ENCODE data around the gene ERBB4.

Gene ERBB4

DNA sequence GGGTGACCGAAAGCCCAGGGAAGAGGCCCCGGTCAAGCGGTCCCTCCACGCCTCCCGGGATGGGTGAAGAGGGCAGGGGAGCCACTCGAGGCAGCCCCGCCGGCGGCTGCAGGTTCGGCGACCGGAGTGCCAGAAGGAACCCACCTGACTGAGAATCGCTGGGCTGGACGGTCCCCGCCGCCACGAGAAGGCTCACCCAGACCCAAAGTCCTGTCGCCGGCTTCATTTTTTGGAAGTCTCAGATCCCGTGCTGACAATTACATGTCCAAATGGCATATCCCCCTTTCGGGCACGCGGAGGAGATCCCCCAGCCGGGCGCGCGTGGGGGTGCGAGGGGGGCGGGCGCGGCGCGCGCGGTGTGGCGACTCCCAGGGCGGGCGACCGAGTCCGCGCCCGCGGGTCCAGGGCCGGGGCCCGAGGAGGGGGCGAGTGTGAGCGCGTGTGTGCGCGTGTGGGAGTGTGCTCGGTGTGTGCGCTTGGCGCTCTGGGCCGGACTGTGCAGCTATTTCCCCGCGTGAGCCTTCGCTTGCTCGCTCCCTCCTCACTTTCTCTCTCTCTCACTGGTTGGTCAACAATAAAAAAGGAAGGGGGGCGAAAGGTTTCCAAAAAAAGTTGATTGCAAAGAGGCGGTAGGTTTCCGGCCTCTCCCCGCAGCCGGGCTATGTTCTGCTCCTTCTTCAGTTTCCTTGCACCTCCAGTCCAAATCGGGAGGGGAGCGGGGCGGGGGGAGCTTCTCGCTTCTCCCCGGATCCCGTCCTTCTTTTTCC is at the start of gene ERBB4:
Gene ERBB4 (minus strand): TSS at position 498 of the 767 bp plus-strand sequence. CDS start 272 bp downstream, at position 226.
- DNase-seq = no peak

DNA sequence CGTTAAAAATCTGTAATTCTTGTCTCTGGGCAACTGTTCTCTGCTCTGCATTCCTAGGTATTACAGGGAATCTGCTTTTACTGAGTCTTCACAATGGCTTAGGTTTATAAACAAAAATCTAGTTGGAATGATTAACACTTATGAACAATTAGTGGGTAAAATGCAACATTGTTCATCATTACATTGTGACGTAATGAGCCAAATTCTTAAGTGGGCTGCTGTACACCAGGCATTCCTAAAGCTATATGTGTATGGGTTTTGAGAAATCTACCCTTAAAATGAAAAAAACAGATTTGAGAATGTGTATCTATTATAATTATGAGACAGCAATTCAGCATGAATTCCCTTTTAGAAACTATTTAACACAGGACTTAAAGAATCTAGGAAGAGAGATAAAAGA is 41.5 kb upstream of the ERBB4 start:
- DNase-seq = no peak

DNA sequence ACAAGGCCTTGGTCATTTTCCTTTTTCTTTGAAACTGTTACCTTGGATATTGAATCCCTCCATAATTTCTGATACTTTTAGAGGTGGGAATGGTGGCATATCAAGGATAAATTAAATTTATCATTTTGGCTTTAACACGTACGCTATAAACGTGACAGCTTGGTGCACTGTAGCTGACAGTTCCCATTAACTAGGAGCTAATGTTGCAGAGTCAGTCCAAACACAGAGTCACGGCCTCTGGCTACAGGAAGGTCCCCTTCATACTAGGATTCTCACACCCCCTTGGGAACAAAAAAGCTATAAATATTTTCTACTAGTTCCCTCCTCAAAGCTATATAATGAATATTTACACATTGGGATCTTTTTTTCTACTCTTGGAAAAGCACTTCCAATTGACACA is 17.7 kb upstream of the ERBB4 start:
- DNase-seq = no peak

DNA sequence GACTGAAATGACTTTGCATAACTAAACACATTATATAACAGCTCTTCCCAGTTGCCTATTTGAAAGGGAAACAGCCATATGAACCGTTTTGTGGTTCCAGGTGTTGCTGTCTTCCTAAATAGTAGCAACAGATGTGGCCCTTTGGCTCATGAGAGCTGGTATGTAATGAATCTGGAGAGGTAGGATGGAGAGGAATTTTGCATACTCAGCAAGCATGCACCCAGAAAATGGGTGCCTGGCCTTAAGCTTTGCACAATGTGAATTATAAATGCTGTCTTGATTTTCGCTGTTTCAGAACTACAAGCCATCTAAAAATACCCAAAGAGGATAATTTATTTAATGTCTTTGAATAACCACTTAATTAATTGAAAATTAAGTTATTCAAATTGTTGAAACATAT is 15.6 kb upstream of the ERBB4 start:
- DNase-seq = no peak

DNA sequence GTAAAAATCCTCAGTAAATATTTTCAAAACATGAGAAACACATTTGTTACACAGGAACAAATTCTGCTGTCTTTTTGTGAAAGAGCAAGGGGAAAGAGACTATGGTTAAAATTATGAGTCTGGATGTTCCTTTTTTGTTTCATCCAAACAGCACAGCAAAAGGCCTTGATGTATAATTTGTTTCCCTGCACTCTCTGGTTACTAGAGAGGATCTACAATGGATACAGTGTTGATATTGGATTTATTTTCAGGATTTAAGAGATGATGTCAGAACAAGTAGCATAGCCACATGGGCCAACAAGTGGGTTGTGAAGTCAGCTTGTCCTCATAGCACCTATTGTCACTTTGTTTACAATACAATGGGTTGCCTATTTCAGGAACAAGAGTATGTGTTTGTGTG is 11.3 kb upstream of the ERBB4 start:
- DNase-seq = no peak

DNA sequence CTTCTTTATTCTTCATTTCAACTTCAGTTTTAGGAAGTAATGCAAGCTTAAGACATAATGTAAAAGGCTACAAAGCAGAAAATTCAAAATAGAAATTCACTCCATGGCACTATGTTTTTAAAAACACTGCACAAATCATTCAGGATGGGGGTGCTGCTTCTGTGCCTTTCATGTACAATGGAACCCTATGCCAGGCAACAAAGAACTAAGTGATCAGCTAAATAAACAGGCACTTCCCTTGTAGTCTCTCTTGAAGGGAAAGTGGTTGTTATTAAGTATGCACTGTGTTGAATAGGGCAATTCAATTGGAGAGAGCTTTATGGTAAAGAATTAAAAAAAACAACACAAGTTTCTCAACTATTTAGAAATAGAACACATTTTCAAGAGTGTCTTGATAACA is 10.9 kb upstream of the ERBB4 start:
- no peak for DNase-seq

DNA sequence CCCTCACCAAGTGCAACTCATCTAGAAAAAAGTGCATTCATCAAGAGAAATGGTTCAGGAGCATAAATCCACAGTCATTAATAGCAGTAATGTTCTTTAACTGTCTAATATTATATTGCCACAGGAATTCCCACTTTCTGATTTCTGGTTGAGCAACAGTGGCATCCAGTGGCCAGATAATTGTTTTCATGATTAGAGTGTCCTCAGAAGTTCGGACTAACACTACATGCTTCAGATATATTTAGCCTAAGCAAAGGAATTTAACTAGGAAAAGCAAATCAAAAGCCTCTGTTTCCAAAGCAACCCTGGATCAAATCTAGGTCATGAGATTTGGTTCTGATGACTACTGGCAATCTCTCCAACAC is 9.8 kb upstream of the ERBB4 start:
- no peak for DNase-seq

DNA sequence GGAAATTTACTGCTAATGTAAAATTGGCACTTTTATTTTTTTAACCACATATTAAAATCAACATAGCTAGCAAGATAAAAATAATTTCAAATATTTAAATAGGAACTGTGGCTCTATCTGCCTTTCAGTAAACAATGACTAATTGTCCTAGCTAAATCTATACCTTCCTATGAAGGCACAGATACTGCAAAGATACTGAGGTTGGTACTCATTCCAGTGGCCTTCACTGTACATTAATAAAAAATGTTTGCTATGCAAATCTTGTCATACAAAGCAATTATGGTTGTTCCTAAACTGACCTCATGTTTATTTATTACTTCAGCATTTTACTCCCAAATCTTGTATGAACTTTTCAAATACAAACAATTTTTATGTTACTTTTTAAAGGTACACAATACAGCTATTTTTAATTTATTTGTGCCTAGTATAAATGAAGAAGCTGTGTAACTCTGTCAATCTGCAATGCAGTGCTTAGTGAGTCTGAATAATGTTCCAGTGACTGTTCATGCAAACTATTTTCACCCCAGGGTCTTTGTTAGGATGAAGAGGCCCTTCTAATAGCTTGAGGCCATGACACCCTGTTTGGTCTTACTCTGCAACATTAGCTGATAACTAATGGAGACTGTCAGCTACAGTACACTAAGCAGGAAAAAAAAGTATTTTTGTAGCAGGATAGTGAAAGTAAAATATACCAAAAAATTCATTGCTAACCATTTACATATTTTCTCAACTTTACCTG is 9.3 kb upstream of the ERBB4 start:
- DNase-seq = no peak

DNA sequence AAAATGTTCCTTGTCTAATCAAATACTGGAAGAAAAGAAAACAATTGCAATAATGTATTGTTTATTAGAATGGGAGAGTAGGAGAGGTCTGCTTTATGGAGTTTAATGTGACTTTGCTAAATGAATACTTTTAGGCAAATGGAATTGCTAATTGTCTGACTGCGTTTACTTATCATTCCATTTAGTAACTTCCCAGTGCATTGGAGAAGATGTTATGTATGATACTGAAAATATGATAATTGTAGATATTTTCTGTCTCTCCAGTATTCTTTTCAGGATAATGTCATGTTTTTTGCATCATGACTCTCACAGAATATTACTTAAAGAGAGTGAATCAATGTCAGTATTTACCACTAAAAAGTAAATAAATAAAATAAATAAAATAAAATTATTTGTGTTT is 8.1 kb upstream of the ERBB4 start:
- DNase-seq = no peak

DNA sequence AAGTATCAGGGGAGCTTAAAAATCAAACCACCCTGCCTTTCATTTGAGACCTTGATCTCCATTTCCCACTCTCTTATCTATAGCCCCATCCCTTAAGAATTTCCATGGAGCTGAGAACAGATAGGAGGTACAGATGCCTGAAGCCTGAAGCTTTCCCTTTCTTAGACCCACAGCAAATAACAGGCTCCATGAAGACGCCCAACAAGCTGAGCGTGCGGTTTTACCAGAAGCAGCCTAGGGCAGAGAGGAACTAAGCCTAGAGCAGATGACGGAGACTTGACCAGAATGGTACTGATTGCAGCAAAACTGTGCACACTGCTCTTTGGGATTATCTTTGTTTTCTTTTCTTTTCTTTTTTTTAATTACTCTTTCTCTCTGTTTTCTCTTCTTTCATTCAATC is 1.7 kb upstream of the ERBB4 start:
- no peak for DNase-seq

DNA sequence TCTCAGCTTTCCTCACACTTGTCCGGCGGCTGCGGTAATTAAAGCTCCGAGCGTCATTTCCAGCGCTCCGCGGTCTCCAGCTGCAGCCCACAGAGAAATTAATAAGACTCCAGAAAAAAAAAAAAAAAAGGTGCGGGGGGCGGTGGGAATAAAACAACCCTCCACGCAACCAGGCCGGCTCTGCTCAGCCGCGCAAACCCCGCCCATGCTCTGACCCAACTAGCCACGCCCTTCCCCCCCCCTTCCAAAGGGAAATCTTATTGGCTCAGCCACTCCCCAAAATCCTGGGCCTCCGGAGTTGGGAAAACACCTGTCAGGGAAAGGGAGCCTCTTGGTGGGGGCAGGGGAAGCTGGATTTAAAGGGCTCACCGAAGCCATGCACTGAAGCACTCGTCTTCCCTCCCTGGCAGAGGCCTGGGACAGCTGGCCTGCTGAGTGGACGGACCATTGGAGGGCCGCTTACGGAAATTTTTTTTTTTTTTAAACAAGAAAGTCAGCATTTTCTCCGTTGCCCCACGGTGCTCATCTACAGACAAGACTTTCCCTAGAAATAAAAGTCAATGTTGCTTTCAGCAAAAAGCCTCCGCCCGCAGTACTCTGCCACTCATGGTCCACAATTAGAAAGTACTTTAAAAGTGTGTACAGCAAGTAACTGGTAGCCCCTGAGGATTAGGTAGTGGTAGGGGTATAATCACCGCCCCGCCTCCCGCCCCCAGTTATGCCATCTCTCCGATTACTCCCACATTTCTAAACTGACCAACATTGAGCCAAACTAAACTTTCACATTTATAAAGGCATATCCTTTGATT is 674 bp upstream of the ERBB4 start:
- no peak for DNase-seq

DNA sequence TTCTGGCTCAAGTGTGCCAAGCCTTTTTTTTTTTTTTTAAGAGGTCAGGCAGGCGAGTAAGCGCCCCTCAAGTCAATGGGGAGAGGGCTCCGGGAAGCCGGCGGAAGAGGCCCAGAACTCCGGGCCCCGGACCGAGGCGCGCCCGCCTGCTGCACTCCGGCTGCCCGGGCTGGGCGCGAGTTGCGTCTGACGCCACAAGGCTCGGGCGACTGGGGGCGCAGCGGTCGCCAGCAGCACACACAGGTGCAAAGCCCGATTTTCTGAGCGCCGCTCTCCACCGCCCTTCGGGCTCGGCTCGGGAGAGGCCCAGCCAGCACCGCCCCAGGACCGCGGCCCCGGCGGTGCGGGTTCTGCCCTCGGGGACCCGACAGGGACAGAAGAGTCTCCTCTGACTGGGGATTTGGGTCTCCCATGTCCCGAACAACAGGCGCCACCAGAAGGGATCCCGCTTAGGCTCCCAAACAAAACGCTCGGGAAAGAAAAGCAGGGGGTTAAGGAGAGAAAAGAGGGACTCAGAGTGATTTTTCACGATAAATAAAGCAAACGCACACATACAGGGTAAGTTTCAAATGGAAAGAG is 787 bp downstream of the ERBB4 start:
- DNase-seq = no peak

DNA sequence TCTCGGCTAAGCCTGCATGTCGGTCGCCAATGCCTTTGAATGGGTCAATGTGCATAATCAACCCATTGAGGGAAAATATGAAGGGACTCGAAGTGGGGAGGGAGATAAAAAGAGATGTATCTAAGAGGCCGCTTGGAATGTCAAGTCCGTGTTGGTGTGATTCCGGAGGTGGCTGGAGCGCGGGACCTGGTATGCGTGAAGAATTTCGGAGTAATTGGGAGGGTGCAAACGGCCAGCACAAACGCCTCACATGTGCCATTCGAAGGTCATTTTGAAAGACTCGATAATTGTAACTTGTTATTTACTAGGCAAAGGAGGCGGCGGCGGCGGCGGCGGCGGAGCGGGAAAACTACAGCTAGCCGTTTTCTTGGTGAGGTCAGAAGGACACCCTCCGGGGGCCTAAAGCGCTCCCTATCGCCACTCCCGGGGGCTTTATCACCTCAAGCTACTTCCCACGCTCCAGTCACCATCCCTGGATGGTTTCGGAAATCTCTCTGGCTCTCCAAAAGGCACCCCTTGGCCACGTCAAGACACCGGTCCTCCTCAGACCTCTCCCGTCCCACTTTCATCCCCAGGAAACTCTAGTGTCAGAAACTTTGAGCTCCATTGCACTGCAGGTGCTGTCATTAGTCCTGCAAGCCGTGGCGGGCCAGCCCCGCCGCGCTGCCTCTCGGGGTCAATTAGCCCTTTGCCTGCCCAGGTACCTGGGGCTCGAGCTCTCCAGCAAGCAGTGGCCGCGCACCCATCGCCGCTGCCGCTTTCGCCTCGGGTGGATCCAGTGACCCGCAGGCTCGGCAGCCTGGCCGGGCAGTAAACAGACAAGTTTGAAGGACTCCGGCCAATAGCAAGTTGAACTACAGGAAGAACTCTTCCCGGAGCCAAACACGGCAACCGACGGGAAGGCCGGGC is 1.5 kb downstream of the ERBB4 start:
- DNase-seq = no peak

DNA sequence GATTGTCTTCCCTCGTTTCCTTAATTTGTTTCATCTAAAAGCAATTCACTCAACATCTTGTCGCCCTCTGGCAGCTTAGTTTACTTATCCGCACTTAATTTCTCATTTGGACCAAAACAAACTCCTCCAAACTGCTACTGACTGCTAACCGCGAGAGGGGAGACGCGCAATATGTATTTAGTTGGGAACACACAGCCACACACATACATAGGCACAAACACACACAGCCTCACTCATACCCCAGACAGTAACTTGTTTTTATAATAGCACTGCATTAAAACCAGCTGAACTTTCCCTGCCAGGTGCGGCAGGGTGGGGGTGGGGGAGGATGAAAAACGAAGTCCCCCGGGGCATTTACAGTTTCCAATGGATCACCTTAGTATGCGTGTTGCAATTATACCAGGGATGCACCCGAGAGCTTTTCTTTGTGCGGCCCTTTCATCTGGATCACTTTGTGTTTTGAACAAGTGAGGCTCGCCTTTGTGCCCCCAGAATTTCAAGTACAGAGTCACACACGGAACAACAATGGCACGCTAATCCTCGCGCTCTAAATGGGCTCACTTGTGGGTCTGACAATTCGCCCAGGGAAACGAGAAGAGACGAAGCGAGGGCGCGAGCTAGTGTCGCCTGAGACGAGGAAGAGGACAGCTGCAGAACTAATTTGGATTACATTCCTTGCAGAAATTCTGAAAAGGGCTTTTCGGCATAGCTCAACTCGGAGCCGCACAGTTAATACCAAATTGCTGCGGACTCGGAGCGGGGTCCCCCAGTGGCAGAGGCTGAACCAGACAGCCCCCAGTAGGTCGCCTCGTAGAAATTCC is 2.4 kb downstream of the ERBB4 start:
- no peak for DNase-seq

DNA sequence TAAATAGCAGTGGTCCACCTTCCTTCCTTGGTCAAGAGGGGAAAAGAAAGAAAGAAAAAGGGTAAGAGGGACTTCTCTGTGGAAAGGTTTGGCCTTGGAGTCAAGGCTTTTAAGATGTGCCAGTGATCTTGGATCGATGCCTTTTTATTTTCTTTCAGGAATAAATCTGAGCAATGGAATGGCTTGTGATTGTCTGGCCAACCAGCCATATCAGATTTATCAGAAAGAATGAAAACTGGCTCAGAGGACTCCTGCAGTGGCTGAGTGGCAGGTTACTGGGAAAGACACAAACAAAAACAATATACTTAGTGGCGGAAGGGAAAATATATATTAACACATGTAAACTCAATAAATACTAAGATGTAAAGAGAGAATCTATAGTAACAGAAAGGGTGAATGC is 4.3 kb downstream of the ERBB4 start:
- DNase-seq = no peak

DNA sequence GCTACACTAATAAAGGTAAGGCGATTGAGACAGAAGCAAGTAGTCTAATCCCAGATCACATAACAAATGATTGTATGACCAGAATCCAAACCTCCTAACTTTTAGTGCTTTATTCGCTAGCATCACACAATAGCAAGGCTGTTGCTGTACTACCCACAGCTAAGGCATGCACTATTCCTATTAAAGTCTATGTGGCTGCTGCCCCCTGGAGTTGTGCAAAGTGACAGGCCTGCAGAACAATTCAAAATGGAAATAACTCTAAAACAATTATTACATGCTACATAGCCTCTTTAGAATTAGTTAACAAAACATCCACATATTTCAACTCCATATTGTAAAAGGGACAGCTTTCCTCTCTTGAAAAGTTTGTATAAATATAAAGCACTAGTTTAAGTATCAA is 6.0 kb downstream of the ERBB4 start:
- no peak for DNase-seq

DNA sequence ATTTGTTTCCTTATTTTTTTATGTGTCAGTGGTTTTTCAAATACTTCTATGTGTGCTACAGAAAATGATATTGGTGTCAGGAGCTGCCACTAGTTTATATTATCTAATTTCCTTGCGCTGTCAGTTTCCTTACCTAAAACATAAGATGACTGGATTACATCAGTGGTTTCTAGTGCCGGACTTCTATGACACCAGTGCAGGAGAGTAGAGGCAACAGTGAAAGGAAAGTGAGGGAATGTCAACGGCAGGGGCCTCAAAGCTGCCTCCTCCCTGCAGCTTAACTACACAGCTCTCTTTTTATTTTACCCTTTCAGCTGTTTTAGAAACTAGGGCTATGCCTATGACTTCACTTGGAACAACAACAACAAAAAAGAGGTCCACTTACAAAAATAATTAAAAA is 6.5 kb downstream of the ERBB4 start:
- DNase-seq = no peak

DNA sequence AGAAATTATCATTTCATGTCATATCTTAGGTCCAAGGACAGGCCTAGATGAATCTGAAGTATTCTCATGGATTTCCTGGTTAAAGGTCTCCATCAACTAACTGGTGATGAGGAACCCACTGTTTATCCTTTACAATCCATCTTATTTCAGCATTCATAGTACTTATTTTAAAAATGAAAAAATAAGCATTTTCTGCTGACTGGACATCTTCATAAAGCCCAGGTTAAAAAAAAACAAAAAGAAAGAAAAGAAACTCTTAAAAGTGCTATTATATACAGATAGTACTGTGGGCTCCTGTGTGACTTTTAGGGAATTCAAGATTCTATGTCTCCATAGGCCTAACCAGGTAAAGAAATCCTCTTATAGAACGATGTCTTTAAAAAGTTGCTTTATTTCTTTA is 7.1 kb downstream of the ERBB4 start:
- no peak for DNase-seq

DNA sequence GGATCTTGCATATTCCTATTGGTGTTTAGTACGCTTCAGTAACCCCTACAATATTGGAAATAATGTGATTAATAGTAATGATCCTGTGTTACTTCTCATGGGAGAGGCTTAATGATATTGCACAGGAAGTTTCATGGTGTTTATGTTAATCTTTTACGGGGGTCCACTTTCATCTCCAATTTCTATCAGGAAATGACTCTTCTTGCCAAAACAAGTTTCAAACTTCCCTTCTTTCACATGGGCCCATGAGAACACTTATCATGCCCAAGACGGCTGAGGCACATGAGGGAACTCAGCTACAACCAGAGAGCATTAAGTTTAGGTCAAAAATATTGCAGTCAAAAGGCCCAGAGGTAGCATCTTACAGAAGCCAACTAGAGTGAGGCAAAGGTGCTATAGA is 7.6 kb downstream of the ERBB4 start:
- DNase-seq = no peak

DNA sequence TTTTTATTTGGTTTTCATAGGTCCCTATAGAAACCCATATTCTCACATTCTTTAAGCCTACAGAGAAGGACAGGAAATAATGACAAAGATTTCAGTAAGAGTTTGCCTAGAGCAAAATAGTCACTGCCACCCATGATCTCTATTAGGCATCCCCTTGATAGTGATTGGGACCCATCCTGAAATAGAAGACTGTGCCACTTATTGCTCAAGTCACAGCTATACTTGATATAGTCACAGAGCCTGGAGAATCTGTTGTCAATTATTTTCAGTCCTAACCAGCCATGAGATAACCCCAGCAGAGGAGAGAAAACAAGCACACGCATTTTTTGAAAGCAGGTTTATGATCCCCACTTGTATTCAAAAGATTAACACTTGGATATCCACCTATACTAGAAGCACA is 8.2 kb downstream of the ERBB4 start:
- no peak for DNase-seq

DNA sequence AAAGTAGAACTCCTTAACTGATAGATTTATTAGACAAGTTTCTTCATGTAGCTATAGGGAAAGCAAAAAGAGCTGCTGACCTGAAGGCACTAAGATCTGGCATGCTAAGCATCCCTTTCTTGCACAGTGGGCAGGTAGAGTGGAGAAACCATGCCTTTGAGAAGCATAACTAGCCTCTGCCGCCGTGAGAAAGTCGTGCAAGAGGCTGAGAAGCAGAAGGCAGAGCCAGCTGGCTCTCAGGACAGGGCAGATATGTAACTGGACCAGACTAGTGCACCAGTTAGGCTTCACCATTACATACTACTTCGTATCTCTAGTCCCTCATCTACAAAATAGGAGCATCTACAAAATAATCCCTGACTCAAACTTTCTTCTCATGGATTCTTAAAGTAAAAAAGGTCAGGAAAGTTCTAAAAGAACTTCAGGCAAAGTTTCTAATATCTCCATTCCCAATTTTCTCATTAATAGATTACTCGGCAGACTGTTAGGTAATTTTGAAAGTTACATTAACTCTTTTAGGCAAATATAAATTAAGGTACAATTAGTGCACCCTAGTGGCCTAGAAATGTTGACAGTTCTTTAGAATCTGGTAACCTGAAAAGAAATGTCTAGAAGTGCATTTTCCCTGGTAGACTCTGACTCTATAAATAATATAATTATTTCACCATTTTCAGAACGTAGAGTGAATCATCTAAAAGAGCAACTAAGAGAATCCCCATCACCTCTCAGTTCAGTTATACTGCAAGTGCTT is 10.3 kb downstream of the ERBB4 start:
- no peak for DNase-seq
